GM19452 (cell line): Measurements from ENCODE around the gene MT4.
A peak's percentile ranks its signal among the peaks of the same experiment; 100 is the strongest.

Experiments
- ATAC-seq: cut with Tn5 transposase; IDR thresholded peaks from one replicate; pipeline ENCODE4 v1.9.1; 2021; ENCODE audit not compliant: unreplicated experiment

MT4 gene

GRCh38 chr16:56601325-56601724 is 36.5 kb downstream of the MT4 start:
- no peak for ATAC-seq

GRCh38 chr16:56603589-56603988 is 38.7 kb downstream of the MT4 start:
- ATAC-seq, result no peak

- ATAC-seq, result no peak
Observed at GRCh38 chr16:56604966-56605365, 40.1 kb downstream of the MT4 start.

GRCh38 chr16:56605475-56605874 is 40.6 kb downstream of the MT4 start:
- ATAC-seq, result no peak

DNA sequence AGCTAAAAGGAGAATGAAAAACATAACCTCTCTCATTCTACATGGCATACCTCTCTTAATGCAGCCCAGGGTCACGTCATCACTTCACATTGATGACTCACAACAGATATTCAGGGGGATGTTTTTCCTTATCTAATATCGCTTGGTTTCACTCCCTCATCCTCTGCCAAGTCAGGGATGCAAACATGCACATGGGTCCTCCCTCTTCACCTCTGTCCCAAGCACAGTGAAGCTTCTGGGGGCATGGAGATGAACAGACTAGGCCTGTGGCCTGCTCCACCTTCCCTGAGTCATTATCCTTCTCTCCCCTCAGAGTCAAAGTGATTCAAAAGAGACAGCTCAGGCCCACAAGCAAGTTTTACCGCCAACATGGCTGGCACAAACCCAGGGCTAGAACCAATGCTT is 41.2 kb downstream of the MT4 start:
- ATAC-seq, result no peak

GRCh38 chr16:56606476-56607108 is 41.7 kb downstream of the MT4 start:
- ATAC-seq, result no peak

DNA sequence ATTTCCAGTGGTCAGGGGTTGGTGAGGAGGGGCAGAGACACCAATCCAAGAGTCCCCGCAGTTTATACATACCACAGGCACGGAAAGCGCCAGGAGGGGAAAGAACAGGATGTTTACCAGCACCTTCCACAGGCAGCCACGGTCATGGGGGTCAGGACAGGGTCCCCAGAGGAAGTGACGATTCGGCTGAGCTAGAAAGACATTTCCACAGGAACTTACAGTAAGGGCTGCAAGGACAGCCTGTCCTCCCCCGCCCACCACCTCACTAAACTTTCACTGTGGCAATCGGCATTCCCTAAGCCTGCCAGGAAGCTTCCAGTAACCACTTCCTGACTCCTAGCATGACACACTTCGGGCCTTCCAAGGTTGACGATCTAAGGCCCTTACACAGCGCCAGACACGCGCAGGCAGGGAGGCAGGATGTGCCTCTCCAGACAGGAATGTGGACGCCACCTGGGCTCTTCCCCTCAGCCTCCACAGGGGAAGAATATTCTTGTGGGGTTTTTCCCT is 42.3 kb downstream of the MT4 start:
- no peak for ATAC-seq

GRCh38 chr16:56607675-56608042 is 42.8 kb downstream of the MT4 start:
- ATAC-seq, result no peak

GRCh38 chr16:56608043-56608875 is 43.4 kb downstream of the MT4 start, which contains the start of gene MT2A:
MT2A (plus strand) TSS chr16:56608584; CDS start chr16:56608656, 72 bp downstream.
- ATAC-seq, result peak; percentile 85

- ATAC-seq, result no peak
Observed at GRCh38 chr16:56608876-56609462, 44.1 kb downstream of the MT4 start.

DNA sequence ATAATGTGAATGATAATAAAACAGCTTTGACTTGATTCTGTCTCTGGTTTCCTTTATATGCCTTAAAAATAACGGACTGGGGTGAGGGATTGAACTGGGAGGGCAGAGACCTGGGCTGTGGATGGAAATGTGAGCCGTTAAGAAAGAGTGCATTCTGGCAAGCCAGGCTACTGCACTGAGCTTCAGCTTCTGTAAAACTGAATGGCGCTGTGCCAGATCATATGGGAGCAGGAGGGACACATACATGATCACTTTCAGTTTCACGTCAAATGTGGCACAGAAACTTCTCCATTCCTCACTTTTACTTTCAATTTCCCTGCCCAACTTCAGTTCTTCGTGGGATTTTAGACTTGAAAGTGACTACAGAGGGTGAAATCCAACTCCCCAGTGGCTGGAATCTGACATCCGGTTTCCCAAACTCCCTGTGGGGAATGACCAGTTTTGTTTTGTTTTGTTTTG is 44.6 kb downstream of the MT4 start:
- peak; percentile 50 for ATAC-seq

GRCh38 chr16:56610017-56610608 is 45.2 kb downstream of the MT4 start:
- ATAC-seq, result no peak

DNA sequence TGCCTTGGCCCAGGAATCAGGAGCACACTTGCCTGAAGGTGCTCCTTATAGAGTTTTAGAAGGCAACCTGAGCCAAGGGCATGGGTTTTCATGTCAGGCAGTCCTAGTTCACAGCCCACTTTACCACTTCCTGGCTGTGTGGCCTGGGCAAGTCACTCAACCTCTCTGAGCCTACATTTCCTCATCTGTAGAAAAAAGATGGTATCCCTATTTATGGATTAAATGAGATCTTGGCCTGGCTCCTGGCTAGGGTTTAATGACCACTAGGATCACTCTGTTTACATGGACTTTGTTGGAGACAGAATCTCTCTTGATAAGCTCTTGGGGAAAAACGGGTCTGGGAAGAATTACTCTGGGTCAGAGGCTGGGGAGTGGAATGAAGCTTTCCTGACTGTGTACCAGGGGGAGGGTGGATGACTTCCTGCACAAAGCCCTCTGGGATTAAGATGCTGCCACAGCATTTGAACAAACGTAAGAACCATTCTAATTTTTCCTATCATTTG is 45.8 kb downstream of the MT4 start:
- no peak for ATAC-seq

DNA sequence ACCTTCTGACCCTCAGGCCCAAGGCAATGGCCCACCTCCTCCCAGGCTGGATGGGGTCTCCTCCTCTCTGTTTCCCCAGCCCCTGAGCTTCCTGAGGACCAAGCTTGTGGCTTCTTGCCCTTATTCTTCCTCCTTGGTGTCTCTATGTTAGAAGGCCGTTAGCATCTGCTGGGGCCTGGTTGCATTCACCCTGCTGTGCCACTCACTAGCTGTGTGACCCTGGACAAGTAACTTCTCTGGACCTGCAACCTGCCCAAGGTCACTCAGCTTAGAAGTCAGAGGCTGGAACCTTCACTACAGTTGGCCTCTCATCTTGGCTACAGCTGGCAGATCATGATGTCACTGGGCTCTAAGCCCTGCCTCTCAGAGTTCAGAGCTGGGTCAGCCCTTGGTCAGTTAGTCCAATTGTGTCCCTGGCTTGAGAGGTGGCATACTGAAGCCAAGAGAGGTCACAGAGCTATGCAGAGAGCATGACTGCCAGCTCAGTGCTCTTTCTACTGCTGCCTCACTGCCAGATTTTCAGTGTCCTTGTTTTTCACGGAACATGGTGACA is 46.5 kb downstream of the MT4 start:
- ATAC-seq, result no peak

DNA sequence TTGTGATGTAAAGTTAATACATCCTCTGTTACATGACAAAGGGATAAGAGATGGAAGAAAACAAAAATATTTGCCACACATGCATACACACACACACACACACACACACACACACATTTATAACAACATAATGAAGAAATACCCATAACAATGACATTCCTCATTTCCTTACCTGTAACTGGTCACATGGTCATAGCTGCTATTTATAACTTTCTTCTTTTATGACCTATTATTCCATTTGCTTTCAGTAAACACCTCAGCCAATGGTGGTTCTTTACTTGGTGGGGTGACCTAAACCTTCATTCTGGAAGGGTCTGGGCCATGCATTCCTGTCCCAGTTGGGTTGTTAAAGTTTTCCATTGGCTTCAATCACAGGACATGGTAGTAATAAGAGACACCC is 48.8 kb downstream of the MT4 start:
- ATAC-seq, result no peak

GRCh38 chr16:56614549-56614991 is 49.7 kb downstream of the MT4 start:
- ATAC-seq, result no peak

DNA sequence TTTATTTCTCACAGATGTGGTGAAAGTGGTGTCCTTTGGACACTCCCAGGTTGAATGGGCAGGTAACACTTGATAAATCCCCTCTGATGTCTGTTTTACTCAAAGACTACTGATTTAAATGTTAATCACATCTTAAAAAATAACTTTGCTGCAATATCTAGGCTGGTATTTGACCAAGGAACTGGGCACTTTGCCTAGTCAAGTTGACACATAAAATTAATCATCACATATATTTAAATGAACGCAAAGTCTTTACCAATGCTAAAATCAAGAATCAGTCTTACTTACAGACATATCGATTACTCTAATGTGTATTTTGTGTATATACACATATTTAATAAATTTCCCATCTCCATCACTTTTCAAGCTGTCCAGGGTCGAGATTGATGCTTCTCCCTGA is 50.5 kb downstream of the MT4 start:
- no peak for ATAC-seq

DNA sequence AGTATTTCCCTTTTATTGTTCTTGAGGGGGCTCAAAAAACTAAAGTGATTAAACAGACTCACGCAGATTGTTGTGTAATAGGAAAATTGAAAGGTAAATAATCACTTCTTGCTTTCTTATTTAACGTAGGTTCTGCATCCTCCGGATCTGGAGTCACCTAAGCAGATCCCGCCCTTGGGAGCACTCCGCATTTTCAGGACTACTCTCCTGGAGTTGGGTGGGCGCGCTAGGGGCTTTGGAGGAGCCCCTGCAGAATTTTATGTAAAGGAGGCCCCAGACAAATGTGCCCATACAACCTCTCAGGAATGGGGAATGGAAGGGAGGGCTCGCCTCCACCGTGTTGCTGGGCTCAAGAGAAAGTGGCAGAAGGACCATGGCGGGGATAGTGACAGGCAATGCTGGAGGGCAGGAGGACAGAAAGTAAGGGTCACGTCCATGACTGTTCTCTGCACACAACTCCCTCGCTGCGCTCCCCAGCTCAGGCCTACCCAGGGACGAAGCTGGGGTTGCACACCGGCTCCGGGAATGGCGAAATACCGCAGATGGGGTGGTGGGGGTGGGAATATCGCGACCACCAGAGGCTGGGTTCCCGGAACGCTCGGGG is 51.8 kb downstream of the MT4 start:
- ATAC-seq, result no peak

DNA sequence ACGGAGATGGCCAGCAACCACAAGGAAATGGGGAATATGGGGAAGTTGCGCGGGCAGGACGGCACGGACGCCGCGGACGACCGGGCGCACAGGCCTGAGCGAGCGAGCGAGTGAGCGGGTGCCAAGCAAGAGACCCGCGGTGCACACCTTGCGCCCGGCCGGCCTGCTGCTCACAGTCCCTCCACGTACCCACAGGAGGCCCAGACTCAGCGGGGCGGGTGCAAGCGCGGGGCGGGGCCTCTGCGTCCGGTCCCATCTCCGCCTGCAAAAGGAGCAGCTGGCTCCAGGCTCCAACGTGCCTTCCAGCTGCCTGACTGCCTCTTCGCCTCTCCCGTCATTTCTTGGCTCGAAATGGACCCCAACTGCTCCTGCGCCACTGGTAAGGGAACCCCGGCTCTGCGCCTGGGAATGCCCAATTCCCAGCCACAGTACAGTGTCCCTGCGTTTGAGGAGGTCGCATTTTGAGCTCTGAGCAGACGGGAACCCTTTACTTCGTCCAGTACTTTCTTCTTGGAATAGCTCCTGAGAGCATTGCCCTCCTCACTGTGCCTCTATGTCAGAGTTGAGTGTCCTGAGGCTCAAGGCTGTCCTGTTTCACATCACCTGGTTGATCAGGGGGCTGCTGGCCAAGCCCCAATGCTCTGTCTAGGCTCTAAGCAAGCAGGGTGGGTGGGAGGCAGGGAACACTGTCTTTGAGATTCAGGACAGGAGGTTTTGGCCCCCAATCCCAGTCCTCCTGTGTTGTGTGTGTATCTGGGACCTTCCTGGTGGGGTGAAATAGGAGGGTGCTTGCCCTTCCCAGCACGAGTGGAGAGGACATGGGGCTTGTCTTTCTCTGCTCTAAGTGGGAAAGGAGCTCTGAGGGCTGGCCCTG is 52.6 kb downstream of the MT4 start:
- ATAC-seq, result no peak

- no peak for ATAC-seq
Observed at GRCh38 chr16:56618138-56618537, 53.3 kb downstream of the MT4 start.
